ENCODE results near the gene CTDSP1.

Gene CTDSP1

DNA sequence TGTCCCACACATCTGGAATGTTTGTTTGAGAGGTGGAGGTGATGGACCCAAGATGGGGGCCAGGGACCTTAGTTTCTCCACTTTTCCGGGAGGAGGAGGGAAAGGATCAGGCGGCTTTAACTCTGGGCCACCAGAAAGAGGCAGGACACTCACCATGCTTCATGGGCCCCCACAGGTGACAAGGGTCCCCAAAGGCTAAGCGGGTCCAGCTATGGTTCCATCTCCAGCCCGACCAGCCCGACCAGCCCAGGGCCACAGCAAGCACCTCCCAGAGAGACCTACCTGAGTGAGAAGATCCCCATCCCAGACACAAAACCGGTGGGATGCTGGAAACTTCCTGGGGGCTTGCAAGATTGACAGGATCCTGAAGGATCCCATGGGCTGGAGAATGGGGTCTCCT lies 16.9 kb upstream of the CTDSP1 start:
- no peak overlapping the region for H2AFZ ChIP-seq (ENCODE audit: low read length)
- DNase-seq: no peak

DNA sequence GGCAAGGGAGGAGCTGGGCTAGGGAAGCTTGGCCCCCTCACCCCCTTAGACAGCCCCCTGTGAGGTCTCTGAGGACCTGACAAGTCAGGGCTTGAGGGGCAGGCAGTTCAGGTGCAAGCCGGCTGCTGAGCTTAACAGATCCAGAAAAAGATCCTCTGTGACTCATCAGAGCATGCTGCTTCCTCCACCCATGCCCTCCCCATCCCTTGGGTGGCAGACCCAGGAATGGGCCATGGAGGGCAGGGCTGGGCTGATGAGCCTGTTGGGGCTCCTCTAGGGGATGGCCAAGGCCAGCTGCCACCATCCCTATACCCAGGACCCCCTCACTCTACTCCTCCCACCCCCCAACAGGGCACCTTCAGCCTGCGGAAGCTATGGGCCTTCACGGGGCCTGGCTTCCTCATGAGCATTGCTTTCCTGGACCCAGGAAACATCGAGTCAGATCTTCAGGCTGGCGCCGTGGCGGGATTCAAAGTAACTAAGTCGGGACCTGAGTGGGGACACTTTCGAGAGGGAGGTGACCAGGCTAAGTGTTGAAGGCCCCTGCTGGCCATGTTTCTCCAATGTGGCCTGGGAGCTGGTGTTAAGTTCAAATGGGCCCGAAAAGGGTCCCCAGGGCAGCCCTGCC lies 15.7 kb upstream of the CTDSP1 start:
- H3K9me2 ChIP-seq (replicated peaks; ENCODE audit: insufficient read depth, low read length): no peaks in the 10 kb centered on the region
- peaks cover 7% of the 10 kb centered on the region; the same call in 1 of the 2 replicates for H3K27me3 ChIP-seq (replicated peaks; ENCODE audit: insufficient read depth, low read length)
- H3K36me3 ChIP-seq (replicated peaks; ENCODE audit: insufficient read depth, low read length): no peaks in the 10 kb centered on the region
- no peaks in the 10 kb centered on the region for H3K4me1 ChIP-seq (ENCODE audit: low read length)
- no peaks in the 10 kb centered on the region for H4K20me1 ChIP-seq (ENCODE audit: insufficient read depth, low read length)
- H3F3A ChIP-seq (ENCODE audit: insufficient read depth, low read length): no peaks in the 10 kb centered on the region
- DNase-seq: no peak
- no peak for TF ChIP-seq EZH2phosphoT487 (IDR thresholded peaks at IDR 0.05; ENCODE audit: low read length)
- TF ChIP-seq, protein P1, sequence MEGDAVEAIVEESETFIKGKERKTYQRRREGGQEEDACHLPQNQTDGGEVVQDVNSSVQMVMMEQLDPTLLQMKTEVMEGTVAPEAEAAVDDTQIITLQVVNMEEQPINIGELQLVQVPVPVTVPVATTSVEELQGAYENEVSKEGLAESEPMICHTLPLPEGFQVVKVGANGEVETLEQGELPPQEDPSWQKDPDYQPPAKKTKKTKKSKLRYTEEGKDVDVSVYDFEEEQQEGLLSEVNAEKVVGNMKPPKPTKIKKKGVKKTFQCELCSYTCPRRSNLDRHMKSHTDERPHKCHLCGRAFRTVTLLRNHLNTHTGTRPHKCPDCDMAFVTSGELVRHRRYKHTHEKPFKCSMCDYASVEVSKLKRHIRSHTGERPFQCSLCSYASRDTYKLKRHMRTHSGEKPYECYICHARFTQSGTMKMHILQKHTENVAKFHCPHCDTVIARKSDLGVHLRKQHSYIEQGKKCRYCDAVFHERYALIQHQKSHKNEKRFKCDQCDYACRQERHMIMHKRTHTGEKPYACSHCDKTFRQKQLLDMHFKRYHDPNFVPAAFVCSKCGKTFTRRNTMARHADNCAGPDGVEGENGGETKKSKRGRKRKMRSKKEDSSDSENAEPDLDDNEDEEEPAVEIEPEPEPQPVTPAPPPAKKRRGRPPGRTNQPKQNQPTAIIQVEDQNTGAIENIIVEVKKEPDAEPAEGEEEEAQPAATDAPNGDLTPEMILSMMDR (IDR thresholded peaks at IDR 0.05; ENCODE audit: low read length): no peak
- H3K79me2 ChIP-seq (ENCODE audit: low read length): no peaks in the 10 kb centered on the region
- H3K27ac ChIP-seq (ENCODE audit: low read length): no peak overlapping the region
- no peaks in the 10 kb centered on the region for H3K9me3 ChIP-seq (replicated peaks; ENCODE audit: insufficient read depth, low read length)
- H3K9ac ChIP-seq (ENCODE audit: low read length): no peak overlapping the region
- no peak overlapping the region for H3K4me2 ChIP-seq (ENCODE audit: low read depth, low read length)
- H3K4me3 ChIP-seq (ENCODE audit: low read length): no peak overlapping the region
- H2AFZ ChIP-seq (ENCODE audit: low read length): no peak overlapping the region

More for the DNA sequence above, 16.9 kb upstream of the CTDSP1 start:
- TF ChIP-seq EZH2 (optimal IDR thresholded peaks at IDR 0.05; ENCODE audit: low read depth, low read length): no peak
- no peak for TF ChIP-seq EZH2phosphoT487 (IDR thresholded peaks at IDR 0.05; ENCODE audit: low read length)
- TF ChIP-seq, protein P1 (IDR thresholded peaks at IDR 0.05; ENCODE audit: low read length): no peak
- peaks cover 7% of the 10 kb centered on the region; the same call in 1 of the 2 replicates for H3K27me3 ChIP-seq (replicated peaks; ENCODE audit: insufficient read depth, low read length)
- no peak overlapping the region for H3K27ac ChIP-seq (ENCODE audit: low read length)
- H3K9me2 ChIP-seq (replicated peaks; ENCODE audit: insufficient read depth, low read length): no peaks in the 10 kb centered on the region
- H3K4me1 ChIP-seq (ENCODE audit: low read length): no peaks in the 10 kb centered on the region
- no peaks in the 10 kb centered on the region for H3F3A ChIP-seq (ENCODE audit: insufficient read depth, low read length)
- no peaks in the 10 kb centered on the region for H3K9me3 ChIP-seq (replicated peaks; ENCODE audit: insufficient read depth, low read length)
- no peaks in the 10 kb centered on the region for H4K20me1 ChIP-seq (ENCODE audit: insufficient read depth, low read length)
- no peak overlapping the region for H3K4me2 ChIP-seq (ENCODE audit: low read depth, low read length)
- H3K36me3 ChIP-seq (replicated peaks; ENCODE audit: insufficient read depth, low read length): no peaks in the 10 kb centered on the region
- no peak overlapping the region for H3K4me3 ChIP-seq (ENCODE audit: low read length)
- H3K9ac ChIP-seq (ENCODE audit: low read length): no peak overlapping the region
- no peaks in the 10 kb centered on the region for H3K79me2 ChIP-seq (ENCODE audit: low read length)

DNA sequence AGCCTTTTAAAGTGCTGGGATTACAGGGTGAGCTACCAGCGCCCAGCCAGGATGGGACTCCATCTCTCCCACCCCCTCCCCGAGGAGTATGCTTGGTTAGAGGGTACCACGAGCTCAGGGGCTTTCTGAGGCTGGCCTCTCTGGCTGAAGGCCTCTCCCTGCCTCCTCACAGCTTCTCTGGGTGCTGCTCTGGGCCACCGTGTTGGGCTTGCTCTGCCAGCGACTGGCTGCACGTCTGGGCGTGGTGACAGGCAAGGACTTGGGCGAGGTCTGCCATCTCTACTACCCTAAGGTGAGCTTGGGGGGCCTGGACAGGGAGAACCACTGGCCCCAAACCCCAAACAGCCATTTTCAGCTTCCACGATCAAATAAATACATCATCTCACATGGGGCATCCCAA lies 14.7 kb upstream of the CTDSP1 start:
- DNase-seq: no peak

More for the DNA sequence above, 14.7 kb upstream of the CTDSP1 start:
- H3K9ac ChIP-seq (ENCODE audit: low read length): no peak overlapping the region
- no peaks in the 10 kb centered on the region for H3K79me2 ChIP-seq (ENCODE audit: low read length)
- H4K20me1 ChIP-seq (ENCODE audit: insufficient read depth, low read length): no peaks in the 10 kb centered on the region
- no peak overlapping the region for H3K4me2 ChIP-seq (ENCODE audit: low read depth, low read length)
- H3K36me3 ChIP-seq (replicated peaks; ENCODE audit: insufficient read depth, low read length): no peaks in the 10 kb centered on the region
- H3K9me2 ChIP-seq (replicated peaks; ENCODE audit: insufficient read depth, low read length): no peaks in the 10 kb centered on the region
- TF ChIP-seq, protein P1 (IDR thresholded peaks at IDR 0.05; ENCODE audit: low read length): no peak
- TF ChIP-seq EZH2phosphoT487 (IDR thresholded peaks at IDR 0.05; ENCODE audit: low read length): no peak
- TF ChIP-seq EZH2 (optimal IDR thresholded peaks at IDR 0.05; ENCODE audit: low read depth, low read length): no peak
- H3K9me3 ChIP-seq (replicated peaks; ENCODE audit: insufficient read depth, low read length): no peaks in the 10 kb centered on the region
- H3F3A ChIP-seq (ENCODE audit: insufficient read depth, low read length): no peaks in the 10 kb centered on the region
- H3K27me3 ChIP-seq (replicated peaks; ENCODE audit: insufficient read depth, low read length): peaks cover 7% of the 10 kb centered on the region; the same call in 1 of the 2 replicates
- no peak overlapping the region for H3K4me3 ChIP-seq (ENCODE audit: low read length)
- H2AFZ ChIP-seq (ENCODE audit: low read length): no peak overlapping the region
- H3K27ac ChIP-seq (ENCODE audit: low read length): no peak overlapping the region
- no peaks in the 10 kb centered on the region for H3K4me1 ChIP-seq (ENCODE audit: low read length)
